HepG2 (cell line): Measurements from ENCODE around the gene INO80E. TPM values are rescaled to one million over a fixed set of nuclear protein-coding genes. Genes with fewer than 3 reads are reported as not detected.
A peak's percentile ranks its signal among the peaks of the same experiment; 100 is the strongest.

Source experiments
- ATAC-seq: fragments of 200-7000 bp; cut with Tn5 transposase; 3 replicates; pipeline ENCODE4 v1.9.1; 2020; ENCODE audit warnings: mild to moderate bottlenecking, moderate library complexity
- BruUV-seq: library from RNA; stranded (reverse); fragments of 400-500 nt; replicated peaks from 2 replicates; lab custom pipeline; 2021; lab: Mats Ljungman, UMichigan
- CTCF ChIA-PET: fragments of 300-600 bp; formaldehyde crosslinking; extraction: SDS; loops from one replicate; lab custom pipeline; 2021; ENCODE audit warnings: low total read pairs, inconsistent platforms, low intra/inter-chr PET ratio; lab: Yijun Ruan, JAX
- POLR2A ChIA-PET: fragments of 350-600 bp; sonication (Branson Sonifier 250); formaldehyde crosslinking; loops from one replicate; lab custom pipeline; 2020; ENCODE audit warnings: antibody characterized with exemption, inconsistent platforms; lab: Yijun Ruan, JAX
- DNase-seq: peaks from one replicate; pipeline ENCODE4 v3.0.0-alpha.2; 2015; ENCODE audit warnings: low spot score
- FAIRE-seq: peaks from 3 replicates; lab custom pipeline; 2011; peaks lifted over from hg19 to GRCh38; lab: Jason Lieb, UNC
- H2AFZ ChIP-seq: one replicate; pipeline ENCODE4 v1.6.1; 2011; ENCODE audit warnings: low read length, inconsistent platforms
- H3K27ac ChIP-seq: fragments of 300-600 bp; 3 replicates; pipeline ENCODE4 v1.8.0; 2011; ENCODE audit warnings: mixed run types, mild to moderate bottlenecking, mixed read lengths, low read length, inconsistent platforms; ENCODE audit not compliant: insufficient read depth; ENCODE audit errors: extremely low read length
- H3K27me3 ChIP-seq, 2 experiments: fragments of 200-600 bp in 1 of 2; 2 replicates in 1 of 2; 3 replicates in 1 of 2; pipeline versions ENCODE4 v1.6.0 to v1.8.0; 2011; ENCODE audit warnings: low read length in 2 of 2, mild to moderate bottlenecking in 2 of 2, moderate library complexity in 2 of 2, inconsistent platforms in 1 of 2; ENCODE audit not compliant: insufficient read depth in 2 of 2, control insufficient read depth in 1 of 2
- H3K36me3 ChIP-seq, 2 experiments: fragments of 200-600 bp in 1 of 2; replicated peaks in 1 of 2; 2 replicates in 1 of 2; 3 replicates in 1 of 2; pipeline versions ENCODE4 v1.5.1 to v1.8.0; 2011; ENCODE audit warnings: low read length in 2 of 2, inconsistent platforms in 1 of 2; ENCODE audit not compliant: insufficient read depth in 2 of 2, control insufficient read depth in 1 of 2
- H3K4me1 ChIP-seq: 2 replicates; pipeline ENCODE4 v1.5.1; 2012; ENCODE audit warnings: low read length, inconsistent platforms; ENCODE audit not compliant: insufficient read depth
- H3K4me2 ChIP-seq: 2 replicates; pipeline ENCODE4 v1.6.0; 2011; ENCODE audit warnings: low read depth, low read length, inconsistent platforms
- H3K4me3 ChIP-seq, 3 experiments: fragments of 200-600 bp in 1 of 3; sonication (generic), shearing (Covaris generic) in 1 of 3; replicated peaks in 1 of 3; 2 replicates each; pipeline ENCODE4 v1.5.1; 2011 to 2016; ENCODE audit warnings: low read length in 3 of 3, inconsistent platforms in 2 of 3, low read depth in 2 of 3, mild to moderate bottlenecking in 2 of 3, control low read depth in 1 of 3, mixed read lengths in 1 of 3; ENCODE audit not compliant: insufficient read depth in 1 of 3
- H3K79me2 ChIP-seq: one replicate; pipeline ENCODE4 v1.6.1; 2011; ENCODE audit warnings: low read length, inconsistent platforms; ENCODE audit not compliant: insufficient read depth
- H3K9ac ChIP-seq: 2 replicates; pipeline ENCODE4 v1.6.0; 2011; ENCODE audit warnings: mild to moderate bottlenecking, low read depth, low read length, inconsistent platforms; ENCODE audit not compliant: insufficient read depth
- H3K9me3 ChIP-seq: 2 replicates; pipeline ENCODE4 v1.5.1; 2012; ENCODE audit warnings: mild to moderate bottlenecking, low read length
- H4K20me1 ChIP-seq: 2 replicates; pipeline ENCODE4 v1.6.0; 2011; ENCODE audit warnings: inconsistent platforms, mild to moderate bottlenecking, low read length, moderate library complexity; ENCODE audit not compliant: insufficient read depth
- GABPA ChIP-seq, 2 experiments: IDR thresholded peaks; 2 replicates each; pipeline ENCODE4 v1.6.1; 2011 to 2016; ENCODE audit warnings: low read depth in 2 of 2, low read length in 1 of 2, missing biosample characterization in 1 of 2, missing genetic modification characterization in 1 of 2
- KAT7 ChIP-seq: IDR thresholded peaks from 2 replicates; pipeline ENCODE4 v1.6.1; 2018; ENCODE audit warnings: borderline replicate concordance, missing compliant biosample characterization
- MIXL1 ChIP-seq: IDR thresholded peaks from 2 replicates; pipeline ENCODE4 v1.6.1; 2016
- MYNN ChIP-seq: sonication (generic); formaldehyde crosslinking; IDR thresholded peaks from 2 replicates; pipeline ENCODE4 v1.4.0; 2020; ENCODE audit warnings: mild to moderate bottlenecking, low read depth, missing genetic modification reagents
- NCOA1 ChIP-seq: sonication (generic); formaldehyde crosslinking; IDR thresholded peaks from 2 replicates; pipeline ENCODE4 v1.9.0; 2021; ENCODE audit warnings: missing genetic modification reagents
- NFKB2 ChIP-seq: sonication (generic); formaldehyde crosslinking; IDR thresholded peaks from 2 replicates; pipeline ENCODE4 v1.4.0; 2020; ENCODE audit warnings: missing genetic modification reagents, borderline replicate concordance
- PHF5A ChIP-seq: IDR thresholded peaks from one replicate; pipeline ENCODE4 v1.6.1; 2018; ENCODE audit warnings: low read depth, missing genetic modification reagents; ENCODE audit not compliant: unreplicated experiment
- PITX1 ChIP-seq: sonication (generic); formaldehyde crosslinking; IDR thresholded peaks from 2 replicates; pipeline ENCODE4 v1.5.1; 2020; ENCODE audit warnings: mild to moderate bottlenecking, missing genetic modification reagents
- PRMT3 ChIP-seq: sonication (generic); formaldehyde crosslinking; IDR thresholded peaks from 2 replicates; pipeline ENCODE4 v1.8.1; 2022; ENCODE audit warnings: low read depth, mild to moderate bottlenecking, moderate library complexity, missing genetic modification reagents, borderline replicate concordance
- RFXAP ChIP-seq: sonication (generic); formaldehyde crosslinking; IDR thresholded peaks from 2 replicates; pipeline ENCODE4 v1.4.0; 2020; ENCODE audit warnings: missing genetic modification reagents, borderline replicate concordance
- SAFB2 ChIP-seq: sonication (generic); formaldehyde crosslinking; IDR thresholded peaks from 2 replicates; pipeline ENCODE4 v1.5.1; 2020; ENCODE audit warnings: missing genetic modification reagents, low read depth, mild to moderate bottlenecking, borderline replicate concordance
- SNAPC2 ChIP-seq: sonication (generic); formaldehyde crosslinking; IDR thresholded peaks from 2 replicates; pipeline ENCODE4 v1.8.1; 2022; ENCODE audit warnings: mild to moderate bottlenecking, missing genetic modification reagents
- SOX13 ChIP-seq, 3 experiments: fragments of 450-650 bp in 1 of 3; sonication (generic) in 1 of 3; formaldehyde crosslinking in 1 of 3; IDR thresholded peaks in 2 of 3; conservative IDR thresholded peaks in 1 of 3; 2 replicates each; pipeline versions ENCODE4 v1.5.0 to v1.6.1; 2016 to 2020; ENCODE audit warnings: antibody characterized with exemption in 1 of 3, mild to moderate bottlenecking in 1 of 3, missing compliant biosample characterization in 1 of 3, missing genetic modification reagents in 1 of 3, moderate library complexity in 1 of 3
- TMF1 ChIP-seq: sonication (generic); formaldehyde crosslinking; IDR thresholded peaks from 2 replicates; pipeline ENCODE4 v1.8.1; 2022; ENCODE audit warnings: low read depth, missing genetic modification reagents
- ZNF17 ChIP-seq: sonication (generic); formaldehyde crosslinking; IDR thresholded peaks from 2 replicates; pipeline ENCODE4 v1.5.0; 2020; ENCODE audit warnings: mild to moderate bottlenecking, missing genetic modification reagents
- ZNF30 ChIP-seq: sonication (generic); formaldehyde crosslinking; IDR thresholded peaks from 2 replicates; pipeline ENCODE4 v1.5.0; 2020; ENCODE audit warnings: mild to moderate bottlenecking, missing genetic modification reagents
- ZNF331 ChIP-seq: sonication (generic); formaldehyde crosslinking; IDR thresholded peaks from 2 replicates; pipeline ENCODE4 v1.4.0; 2020; ENCODE audit warnings: missing genetic modification reagents
- ZNF564 ChIP-seq: sonication (generic); formaldehyde crosslinking; IDR thresholded peaks from 2 replicates; pipeline ENCODE4 v1.8.1; 2023; ENCODE audit warnings: mild to moderate bottlenecking, missing genetic modification reagents
- ZNF619 ChIP-seq: sonication (generic); formaldehyde crosslinking; IDR thresholded peaks from 2 replicates; pipeline ENCODE4 v1.4.0; 2020; ENCODE audit warnings: mild to moderate bottlenecking, missing genetic modification reagents
- ZZZ3 ChIP-seq: sonication (generic); formaldehyde crosslinking; IDR thresholded peaks from 2 replicates; pipeline ENCODE4 v1.4.0; 2020; ENCODE audit warnings: missing genetic modification reagents, mild to moderate bottlenecking, borderline replicate concordance
- WGBS: methylation state at CpG from one replicate; pipeline ENCODE4 v1.1.6; 2017; ENCODE audit warnings: low lambda C conversion rate; 5-methylcytosine and 5-hydroxymethylcytosine counted together
- in situ Hi-C: cut with HindIII; loops from 2 replicates; pipeline ENCODE4 v1.10.0; 2017; ENCODE audit warnings: low pct_unique_long_range_greater_than_20kb; ENCODE audit not compliant: extremely low pct_ligation_motif_present
- intact Hi-C: fragments of 100-400 bp; cut with micrococcal nuclease; formaldehyde crosslinking; loops from one replicate; pipeline ENCODE4 v1.10.0; 2022; ENCODE audit not compliant: unreplicated experiment
- polyA plus RNA-seq, 8 experiments: library from polyadenylated mRNA; depleted of rRNA in 3 of 8; stranded (reverse) in 7 of 8; unstranded in 1 of 8; fragments of >200 nt; fragmentation: Illumina TruSeq in 4 of 8; extraction: Trizol in 4 of 8; gene quantifications; 2 replicates each; pipeline versions ENCODE4 v1.2.1 to v1.2.3, GENCODE V29; 2011 to 2016; ENCODE audit warnings: low read depth in 4 of 8, missing spikeins in 1 of 8, mixed read lengths in 1 of 8; ENCODE audit not compliant: insufficient read depth in 1 of 8
- total RNA-seq, 5 experiments: library from RNA; depleted of rRNA; stranded (reverse); fragments of >200 nt; fragmentation: Illumina TruSeq; extraction: Trizol; gene quantifications; 2 replicates each; pipeline ENCODE4 v1.2.3, GENCODE V29; 2016; ENCODE audit warnings: low read depth in 1 of 5
- TF ChIP-seq, protein P1 (sequence below): sonication (generic); formaldehyde crosslinking; IDR thresholded peaks from 2 replicates; pipeline ENCODE4 v1.5.0; 2020; ENCODE audit warnings: mild to moderate bottlenecking, missing genetic modification reagents
- TF ChIP-seq, protein P2 (sequence below): sonication (generic); formaldehyde crosslinking; IDR thresholded peaks from 2 replicates; pipeline ENCODE4 v1.4.0; 2020; ENCODE audit warnings: mild to moderate bottlenecking, missing genetic modification reagents
- TF ChIP-seq, protein P3 (sequence below): IDR thresholded peaks from 2 replicates; pipeline ENCODE4 v1.6.1; 2012; ENCODE audit warnings: inconsistent platforms

INO80E gene
- total and polyA plus RNA-seq, 2 of the 13 experiments (the other 11 are each of a cell fraction or from before 2014, with no cell fraction given) = 25.8 to 45.6 TPM

DNA sequence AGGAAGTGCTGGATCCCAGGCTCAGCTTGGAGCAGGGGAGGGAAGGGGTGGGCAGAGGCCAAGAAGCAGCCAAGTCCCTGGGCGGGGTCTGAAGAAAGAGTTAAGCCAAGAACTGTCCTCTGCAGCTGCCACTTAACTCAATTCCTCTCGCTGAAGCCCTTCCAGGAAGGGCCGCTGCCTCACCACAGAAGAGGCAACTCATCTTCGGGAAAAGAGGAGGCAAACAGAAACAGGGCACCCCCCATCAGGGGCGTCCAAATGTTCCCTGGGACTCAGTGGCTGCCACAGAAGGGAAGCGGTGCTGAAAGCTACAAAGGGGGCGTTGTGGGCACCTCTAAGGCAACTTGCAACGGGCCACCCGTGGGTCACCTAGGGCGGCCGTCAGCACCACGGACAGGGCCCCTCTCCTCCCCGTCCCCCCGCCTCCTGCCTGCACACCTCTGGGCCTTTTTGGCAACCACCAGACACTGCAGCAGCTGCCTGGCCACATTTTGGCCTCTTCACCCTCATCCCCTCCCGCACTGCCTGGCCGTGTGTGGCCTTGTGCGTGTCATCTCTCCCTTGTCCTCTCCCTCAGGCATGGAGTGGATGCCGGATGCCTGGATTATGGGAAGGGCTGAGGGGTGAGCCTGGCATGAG is 32.5 kb downstream of the INO80E start:
- no peaks in the 10 kb centered on the region for H3K9me3 ChIP-seq
- H3K4me2 ChIP-seq = no peak overlapping the region
- FAIRE-seq (no peak), ATAC-seq (peak; percentile 36), DNase-seq (no peak)
- H3K27me3 ChIP-seq = peaks cover 36 to 81% of the 10 kb centered on the region in 2 experiments
- H3K9ac ChIP-seq = no peak overlapping the region
- H4K20me1 ChIP-seq = no peaks in the 10 kb centered on the region; the same call in 1 of the 2 replicates
- no peak overlapping the region for H2AFZ ChIP-seq
- no TSS peak for BruUV-seq
- H3K27ac ChIP-seq = no peak overlapping the region
- H3K4me1 ChIP-seq = peaks cover 23% of the 10 kb centered on the region
- H3K4me3 ChIP-seq = no peak overlapping the region
- intact Hi-C loops (no loop called here), in situ Hi-C loops (no loop called here)
- 16% methylated on average over 15 of the region's 18 CpGs for WGBS
- ChIA-PET CTCF (no interaction called here), POLR2A (no interaction called here)
- H3K79me2 ChIP-seq = no peaks in the 10 kb centered on the region
- no peaks in the 10 kb centered on the region for H3K36me3 ChIP-seq
- TF ChIP-seq, protein P1, sequence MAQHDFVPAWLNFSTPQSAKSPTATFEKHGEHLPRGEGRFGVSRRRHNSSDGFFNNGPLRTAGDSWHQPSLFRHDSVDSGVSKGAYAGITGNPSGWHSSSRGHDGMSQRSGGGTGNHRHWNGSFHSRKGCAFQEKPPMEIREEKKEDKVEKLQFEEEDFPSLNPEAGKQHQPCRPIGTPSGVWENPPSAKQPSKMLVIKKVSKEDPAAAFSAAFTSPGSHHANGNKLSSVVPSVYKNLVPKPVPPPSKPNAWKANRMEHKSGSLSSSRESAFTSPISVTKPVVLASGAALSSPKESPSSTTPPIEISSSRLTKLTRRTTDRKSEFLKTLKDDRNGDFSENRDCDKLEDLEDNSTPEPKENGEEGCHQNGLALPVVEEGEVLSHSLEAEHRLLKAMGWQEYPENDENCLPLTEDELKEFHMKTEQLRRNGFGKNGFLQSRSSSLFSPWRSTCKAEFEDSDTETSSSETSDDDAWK (CRISPR knock-in tag) = no peak
- 0 out of 2 replicates have a peak, but pooled peaks have one; percentile 59 for TF ChIP-seq SAFB2 (CRISPR knock-in tag)
- TF ChIP-seq ZNF619 (CRISPR knock-in tag) = no peak
- no peak for TF ChIP-seq MIXL1 (CRISPR knock-in tag)
- no peak for TF ChIP-seq ZNF30 (CRISPR knock-in tag)
- TF ChIP-seq ZNF331 (CRISPR knock-in tag) = peak; percentile 69; the same call in 1 of the 2 replicates
- no peak for TF ChIP-seq RFXAP (CRISPR knock-in tag)
- TF ChIP-seq ZZZ3 = no peak
- TF ChIP-seq, protein P2, sequence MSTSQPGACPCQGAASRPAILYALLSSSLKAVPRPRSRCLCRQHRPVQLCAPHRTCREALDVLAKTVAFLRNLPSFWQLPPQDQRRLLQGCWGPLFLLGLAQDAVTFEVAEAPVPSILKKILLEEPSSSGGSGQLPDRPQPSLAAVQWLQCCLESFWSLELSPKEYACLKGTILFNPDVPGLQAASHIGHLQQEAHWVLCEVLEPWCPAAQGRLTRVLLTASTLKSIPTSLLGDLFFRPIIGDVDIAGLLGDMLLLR (CRISPR knock-in tag) = no peak
- no peak for TF ChIP-seq NCOA1
- no peak for TF ChIP-seq PRMT3
- no peak for TF ChIP-seq PITX1
- TF ChIP-seq NFKB2 = peak; percentile 64; the same call in 1 of the 2 replicates
- TF ChIP-seq MYNN (CRISPR knock-in tag) = no peak
- TF ChIP-seq ZNF17 (CRISPR knock-in tag) = no peak
- TF ChIP-seq SOX13 (IDR thresholded peaks at IDR 0.05) = no peak
- TF ChIP-seq SOX13 (CRISPR knock-in tag; conservative IDR thresholded peaks at IDR 0.05 in 1 of 2, IDR thresholded peaks at IDR 0.05 in 1 of 2) = 0 out of 4 replicates have a peak, but pooled peaks of 1 of the 2 experiments have one; percentile 27
- TF ChIP-seq PHF5A (CRISPR knock-in tag) = no peak
- TF ChIP-seq ZNF564 (CRISPR knock-in tag) = 0 out of 2 replicates have a peak, but pooled peaks have one; percentile 39
- TF ChIP-seq GABPA (IDR thresholded peaks at IDR 0.05; ENCODE audit: low read depth, low read length) = no peak
- TF ChIP-seq GABPA (CRISPR knock-in tag; IDR thresholded peaks at IDR 0.05; ENCODE audit: low read depth) = no peak
- TF ChIP-seq SNAPC2 (CRISPR knock-in tag) = no peak
- no peak for TF ChIP-seq KAT7 (CRISPR knock-in tag)
- TF ChIP-seq, protein P3, sequence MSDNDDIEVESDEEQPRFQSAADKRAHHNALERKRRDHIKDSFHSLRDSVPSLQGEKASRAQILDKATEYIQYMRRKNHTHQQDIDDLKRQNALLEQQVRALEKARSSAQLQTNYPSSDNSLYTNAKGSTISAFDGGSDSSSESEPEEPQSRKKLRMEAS = no peak
- TF ChIP-seq TMF1 (CRISPR knock-in tag) = peak; percentile 77
